NT2/D1 (cell line): Measurements from ENCODE around the gene NAA25.

Experiments used
- SUZ12 ChIP-seq: IDR thresholded peaks from 2 replicates; pipeline ENCODE4 v1.6.1; 2011; ENCODE audit not compliant: insufficient read length, insufficient read depth; ENCODE audit errors: extremely low read depth
- YY1 ChIP-seq: IDR thresholded peaks from 2 replicates; pipeline ENCODE4 v1.6.1; 2011; ENCODE audit not compliant: insufficient read length, insufficient read depth
- ZNF274 ChIP-seq: IDR thresholded peaks from 2 replicates; pipeline ENCODE4 v1.6.1; 2011; ENCODE audit warnings: mild to moderate bottlenecking, low read depth, low read length

DNA sequence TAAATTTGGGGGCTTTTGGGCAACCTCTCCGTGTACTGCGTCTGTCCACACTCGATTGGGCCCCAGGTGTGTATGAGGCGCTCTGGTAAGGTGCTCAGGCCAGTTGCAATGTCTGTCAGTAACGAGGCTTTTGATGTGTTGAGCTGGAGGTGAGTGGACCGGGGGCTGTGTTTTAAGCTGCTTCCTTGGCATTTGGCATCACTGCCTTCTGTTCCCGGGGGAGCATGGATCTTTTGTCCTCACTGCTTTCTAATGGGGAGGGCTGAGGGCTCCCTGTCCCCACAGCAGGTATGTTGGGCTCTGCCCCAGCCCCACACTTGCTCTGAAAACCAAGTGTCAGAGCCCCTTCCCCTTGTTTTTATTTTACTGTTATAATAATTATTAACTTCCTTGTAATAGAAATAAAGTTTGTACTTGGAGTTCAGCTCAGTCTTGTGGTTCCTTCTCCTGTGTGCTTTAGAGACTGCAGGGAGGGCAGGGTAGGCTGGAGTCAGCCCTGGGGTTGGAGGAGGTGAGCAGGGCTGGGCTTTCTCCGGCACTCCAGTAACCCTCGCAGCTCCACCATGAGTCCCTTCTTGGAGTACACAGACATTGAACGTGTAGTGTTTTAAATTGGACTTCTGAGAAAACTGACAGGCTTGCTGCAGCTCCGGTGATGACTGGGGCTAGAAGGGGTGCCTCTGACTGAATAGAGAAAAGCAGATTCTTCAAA, 44.8 kb upstream of the NAA25 start:
- TF ChIP-seq SUZ12 (no peak), YY1 (no peak), ZNF274 (no peak)
